HCT116 (cell line): ENCODE data around the gene SMIM8. TPM values are rescaled to one million over a fixed set of nuclear protein-coding genes. Genes with fewer than 3 reads are reported as not detected.

Source experiments
- ATAC-seq: fragments of 200-7000 bp; cut with Tn5 transposase; 2 replicates; pipeline ENCODE4 v1.9.1; 2020; ENCODE audit warnings: mild to moderate bottlenecking, moderate library complexity
- BruUV-seq: library from RNA; stranded (reverse); fragments of 400-500 nt; replicated peaks from 2 replicates; lab custom pipeline; 2021; lab: Mats Ljungman, UMichigan
- CTCF ChIA-PET: fragments of 300-600 bp; sonication (Branson Sonifier 250); formaldehyde crosslinking; loops from one replicate; lab custom pipeline; 2021; ENCODE audit warnings: antibody characterized with exemption; lab: Charles Lee
- POLR2A ChIA-PET: fragments of 300-600, 350-600 bp; sonication (Branson Sonifier 250); formaldehyde crosslinking; loops from one replicate; lab custom pipeline; 2021; ENCODE audit warnings: antibody characterized with exemption; lab: Charles Lee
- RAD21 ChIA-PET, 2 experiments: fragments of 300-600 bp; sonication (Branson Sonifier 250); formaldehyde crosslinking; loops; one replicate each; lab custom pipeline; 2023; ENCODE audit warnings: low total read pairs in 2 of 2; ENCODE audit not compliant: uncharacterized antibody in 2 of 2, unreplicated experiment in 2 of 2, low non-redundant PET in 1 of 2; lab: Charles Lee
- DNase-seq: peaks from one replicate; pipeline ENCODE4 v3.0.0-alpha.2; 2010; ENCODE audit warnings: low read depth, low spot score
- H2AFZ ChIP-seq: fragments of 200-600 bp; shearing (Covaris generic), sonication (generic); 2 replicates; pipeline ENCODE4 v1.6.1; 2017; ENCODE audit warnings: low read depth, mixed run types, mixed read lengths, antibody characterized with exemption, low read length; ENCODE audit not compliant: poor library complexity, severe bottlenecking
- H3K27ac ChIP-seq: 2 replicates; pipeline ENCODE4 v1.5.1; 2012; ENCODE audit warnings: low read depth, low read length
- H3K27me3 ChIP-seq: fragments of 200-600 bp; sonication (generic); 2 replicates; pipeline ENCODE4 v1.6.1; 2016; ENCODE audit warnings: mixed run types, low read length, mixed read lengths; ENCODE audit not compliant: insufficient read depth
- H3K36me3 ChIP-seq, 2 experiments: fragments of 200-500 bp in 1 of 2; fragments of 200-600 bp in 1 of 2; sonication (Bioruptor generic) in 1 of 2; sonication (generic) in 1 of 2; 2 replicates each; pipeline versions ENCODE4 v1.5.1 to v1.6.1; 2014 to 2016; ENCODE audit warnings: low read length in 2 of 2, inconsistent platforms in 1 of 2, mixed read lengths in 1 of 2, mixed run types in 1 of 2; ENCODE audit not compliant: insufficient read depth in 2 of 2, control insufficient read depth in 1 of 2
- H3K4me1 ChIP-seq, 2 experiments: fragments of 200-600 bp in 1 of 2; sonication (generic) in 1 of 2; 2 replicates each; pipeline versions ENCODE4 v1.5.1 to v1.6.1; 2012 to 2017; ENCODE audit warnings: low read length in 2 of 2, inconsistent platforms in 1 of 2, mild to moderate bottlenecking in 1 of 2, mixed read lengths in 1 of 2, mixed run types in 1 of 2, moderate library complexity in 1 of 2; ENCODE audit not compliant: insufficient read depth in 2 of 2, control insufficient read depth in 1 of 2
- H3K4me2 ChIP-seq: fragments of 200-600 bp; sonication (generic); 2 replicates; pipeline ENCODE4 v1.6.1; 2017; ENCODE audit warnings: mixed run types, low read length, mixed read lengths
- H3K4me3 ChIP-seq, 2 experiments: fragments of 200-600 bp in 1 of 2; sonication (generic) in 1 of 2; replicated peaks in 1 of 2; 2 replicates each; pipeline ENCODE4 v1.5.1; 2011 to 2016; ENCODE audit warnings: low read length in 2 of 2, control low read depth in 1 of 2, low read depth in 1 of 2, mild to moderate bottlenecking in 1 of 2, mixed read lengths in 1 of 2, mixed run types in 1 of 2
- H3K79me2 ChIP-seq: fragments of 200-600 bp; sonication (generic); 2 replicates; pipeline ENCODE4 v1.6.1; 2017; ENCODE audit warnings: mild to moderate bottlenecking, mixed run types, low read length, moderate library complexity, mixed read lengths; ENCODE audit not compliant: insufficient read depth
- H3K9ac ChIP-seq: fragments of 200-600 bp; sonication (generic); 2 replicates; pipeline ENCODE4 v1.6.1; 2016; ENCODE audit warnings: low read length, mixed read lengths
- H3K9me2 ChIP-seq: fragments of 200-600 bp; sonication (generic), shearing (Covaris generic); 2 replicates; pipeline ENCODE4 v1.6.1; 2017; ENCODE audit warnings: mixed run types, mild to moderate bottlenecking, moderate library complexity; ENCODE audit not compliant: insufficient read depth
- H3K9me3 ChIP-seq, 2 experiments: fragments of 200-500 bp in 1 of 2; fragments of 200-600 bp in 1 of 2; sonication (Bioruptor generic) in 1 of 2; sonication (generic) in 1 of 2; 2 replicates each; pipeline ENCODE4 v1.6.1; 2014 to 2017; ENCODE audit warnings: low read length in 2 of 2, mixed read lengths in 2 of 2, inconsistent platforms in 1 of 2, low read depth in 1 of 2, mild to moderate bottlenecking in 1 of 2, mixed run types in 1 of 2, moderate library complexity in 1 of 2; ENCODE audit not compliant: control insufficient read depth in 1 of 2, insufficient read depth in 1 of 2
- H4K20me1 ChIP-seq: fragments of 200-600 bp; sonication (generic), shearing (Covaris generic); 2 replicates; pipeline ENCODE4 v1.6.1; 2017; ENCODE audit warnings: mixed run types, mild to moderate bottlenecking, moderate library complexity; ENCODE audit not compliant: insufficient read depth
- CEBPB ChIP-seq: IDR thresholded peaks from 2 replicates; pipeline ENCODE4 v1.6.1; 2012; ENCODE audit warnings: low read depth
- ELF1 ChIP-seq: IDR thresholded peaks from 2 replicates; pipeline ENCODE4 v1.6.1; 2012; ENCODE audit warnings: low read depth, borderline replicate concordance
- EZH2 ChIP-seq: fragments of 200-600 bp; sonication (generic); IDR thresholded peaks from 2 replicates; pipeline ENCODE4 v1.6.1; 2017; ENCODE audit warnings: antibody characterized with exemption, mixed run types
- EZH2phosphoT487 ChIP-seq: fragments of 200-600 bp; IDR thresholded peaks from 2 replicates; pipeline ENCODE4 v1.6.1; 2018; ENCODE audit warnings: antibody characterized with exemption, borderline replicate concordance
- SIN3A ChIP-seq: IDR thresholded peaks from 2 replicates; pipeline ENCODE4 v1.6.1; 2012; ENCODE audit warnings: low read depth
- intact Hi-C: fragments of 100-400 bp; cut with micrococcal nuclease; formaldehyde crosslinking; loops from 2 replicates; pipeline ENCODE4 v1.10.0; 2022
- total RNA-seq: library from RNA; stranded (reverse); gene quantifications from one replicate; pipeline ENCODE4 v1.2.1, GENCODE V29; 2021; ENCODE audit not compliant: unreplicated experiment
- TF ChIP-seq, protein P1 (sequence below): IDR thresholded peaks from 2 replicates; pipeline ENCODE4 v1.6.1; 2012

The SMIM8 gene
- total RNA-seq, 1 experiment from 2014 or later = 8.0 TPM

DNA sequence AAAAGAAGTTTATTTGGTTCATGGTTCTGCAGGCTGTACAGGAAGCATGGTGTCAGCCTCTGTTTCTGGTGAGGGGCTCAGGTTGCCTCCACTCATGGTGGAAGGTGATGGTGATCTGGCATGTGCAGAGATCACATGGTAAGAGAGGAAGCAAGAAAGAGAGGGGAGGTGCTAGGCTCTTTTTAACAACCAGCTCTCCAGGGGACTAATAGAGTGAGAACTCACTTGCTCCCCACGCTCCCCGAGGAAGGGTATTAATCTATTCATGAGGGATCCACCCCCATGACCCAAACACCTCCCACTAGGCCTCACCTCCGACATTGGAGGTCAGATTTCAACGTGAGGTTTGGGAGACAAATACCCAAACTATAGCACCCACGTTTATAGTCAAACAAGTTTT lies 10.6 kb downstream of the SMIM8 start:
- Histone ChIP-seq H3K79me2 (peaks cover 13% of the 10 kb centered on the region; the same call in 1 of the 2 replicates), H2AFZ (no peak overlapping the region), H3K9me3 (no peaks in the 10 kb centered on the region)
- no peak for DNase-seq
- intact Hi-C loops = no loop called here
- no TSS peak for BruUV-seq
- TF ChIP-seq CEBPB = no peak
- TF ChIP-seq, all 23 proteins: peak for 0
- H3K36me3 ChIP-seq = no peaks in the 10 kb centered on the region
- H4K20me1 ChIP-seq = 0 out of 2 replicates have a peak, but pooled peaks cover 3% of the 10 kb centered on the region
- POLR2A ChIA-PET = no interaction called here
- ATAC-seq = no peak
- H3K9me2 ChIP-seq = no peaks in the 10 kb centered on the region
- H3K27ac ChIP-seq = no peak overlapping the region
- no peak overlapping the region for H3K9ac ChIP-seq
- RAD21 ChIA-PET = no interaction called here
- H3K27me3 ChIP-seq = no peaks in the 10 kb centered on the region
- H3K4me1 ChIP-seq = no peaks in the 10 kb centered on the region
- no peak overlapping the region for H3K4me3 ChIP-seq
- no peak overlapping the region for H3K4me2 ChIP-seq
- CTCF ChIA-PET = no interaction called here

GRCh38 chr6:87333591-87334181 lies 11.3 kb downstream of the SMIM8 start:
- Histone ChIP-seq H3K4me1 (no peaks in the 10 kb centered on the region), H3K4me3 (no peak overlapping the region), H3K9ac (no peak overlapping the region), H2AFZ (no peak overlapping the region), H3K9me3 (no peaks in the 10 kb centered on the region), H3K27ac (no peak overlapping the region), H3K79me2 (peaks cover 13% of the 10 kb centered on the region; the same call in 1 of the 2 replicates), H3K4me2 (no peak overlapping the region), H3K27me3 (no peaks in the 10 kb centered on the region), H4K20me1 (0 out of 2 replicates have a peak, but pooled peaks cover 3% of the 10 kb centered on the region), H3K36me3 (no peaks in the 10 kb centered on the region), H3K9me2 (no peaks in the 10 kb centered on the region)
- TF ChIP-seq ELF1 (no peak), EZH2 (no peak), SIN3A (no peak), EZH2phosphoT487 (no peak)
- TF ChIP-seq, protein P1, sequence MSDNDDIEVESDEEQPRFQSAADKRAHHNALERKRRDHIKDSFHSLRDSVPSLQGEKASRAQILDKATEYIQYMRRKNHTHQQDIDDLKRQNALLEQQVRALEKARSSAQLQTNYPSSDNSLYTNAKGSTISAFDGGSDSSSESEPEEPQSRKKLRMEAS = no peak
- no TSS peak for BruUV-seq
- ChIA-PET POLR2A (no interaction called here), RAD21 (no interaction called here), CTCF (no interaction called here)
- DNase-seq (no peak), ATAC-seq (no peak)
- intact Hi-C loops = no loop called here
